Natural killer cell (primary cell): ENCODE measurements around the gene PWWP2B. TPM values are rescaled to one million over a fixed set of nuclear protein-coding genes. Genes with fewer than 3 reads are reported as not detected.

Experiments
- ATAC-seq, 3 donors: fragments of 150-1000 bp in 2 of 3; fragments of 200-7000 bp in 1 of 3; cut with Tn5 transposase; 1 replicate in 1 of 3; 2 replicates in 2 of 3; pipeline ENCODE4 v1.10.0; 2021; ENCODE audit warnings: mild to moderate bottlenecking in 2 of 3, moderate library complexity in 2 of 3
- DNase-seq, 2 donors: peaks; one replicate each; pipeline versions ENCODE4 v3.0.0 to v3.0.0-alpha.2; 2013 to 2021; ENCODE audit warnings: mixed read lengths in 1 of 2
- H3K27ac ChIP-seq: one replicate; pipeline ENCODE4 v1.5.1; 2013; ENCODE audit warnings: mild to moderate bottlenecking, low read length
- H3K27me3 ChIP-seq: one replicate; pipeline ENCODE4 v1.6.1; 2013; ENCODE audit warnings: low read length; ENCODE audit not compliant: control insufficient read depth, insufficient read depth
- H3K36me3 ChIP-seq: one replicate; pipeline ENCODE4 v1.6.1; 2013; ENCODE audit warnings: low read length; ENCODE audit not compliant: control insufficient read depth, insufficient read depth
- H3K4me1 ChIP-seq: one replicate; pipeline ENCODE4 v1.6.1; 2013; ENCODE audit warnings: low read length; ENCODE audit not compliant: control insufficient read depth, insufficient read depth
- H3K4me3 ChIP-seq: one replicate; pipeline ENCODE4 v1.5.1; 2013; ENCODE audit warnings: low read length
- H3K9me3 ChIP-seq: one replicate; pipeline ENCODE4 v1.6.1; 2013; ENCODE audit warnings: low read length; ENCODE audit not compliant: control insufficient read depth, insufficient read depth
- H3K27ac Mint-ChIP-seq, 2 donors: one replicate each; pipeline ENCODE4 v1.8.0; 2022; ENCODE audit warnings: mild to moderate bottlenecking in 2 of 2, mixed read lengths in 2 of 2, moderate library complexity in 1 of 2
- H3K27me3 Mint-ChIP-seq, 2 donors: one replicate each; pipeline ENCODE4 v1.8.0; 2022; ENCODE audit warnings: low read depth in 2 of 2, mixed read lengths in 2 of 2
- H3K36me3 Mint-ChIP-seq: one replicate; pipeline ENCODE4 v1.8.0; 2022; ENCODE audit warnings: mixed read lengths
- H3K4me1 Mint-ChIP-seq, 2 donors: one replicate each; pipeline ENCODE4 v1.8.0; 2022; ENCODE audit warnings: mixed read lengths in 2 of 2
- H3K4me3 Mint-ChIP-seq: one replicate; pipeline ENCODE4 v1.8.0; 2022; ENCODE audit warnings: mild to moderate bottlenecking, moderate library complexity, mixed read lengths
- H3K9me3 Mint-ChIP-seq, 2 donors: one replicate each; pipeline ENCODE4 v1.8.0; 2022; ENCODE audit warnings: mixed read lengths in 2 of 2
- CTCF ChIP-seq: fragments of 200-600 bp; IDR thresholded peaks from one replicate; pipeline ENCODE4 v1.8.0; 2022; ENCODE audit warnings: antibody characterized with exemption
- WGBS: methylation state at CpG from one replicate; pipeline ENCODE4 v1.1.7; 2013; ENCODE audit warnings: missing lambda C conversion rate; ENCODE audit not compliant: insufficient coverage; 5-methylcytosine and 5-hydroxymethylcytosine counted together
- intact Hi-C: fragments of 100-400 bp; cut with micrococcal nuclease; formaldehyde crosslinking; loops from one replicate; pipeline ENCODE4 v1.14.2; 2022
- total RNA-seq, 4 donors: library from RNA; stranded (reverse); fragments of 120-200 nt in 1 of 4; gene quantifications; one replicate each; pipeline versions ENCODE4 v1.2.3 to v1.2.4, GENCODE V29; 2013 to 2022

PWWP2B gene
- total RNA-seq, 3 donors from 2014 or later (not counting 1 experiment from before 2014, with no cell fraction given) = 23.7 to 29.5 (median 24.4) TPM

- Mint-ChIP-seq H3K4me3 (no peak overlapping the region), H3K4me1 (peaks cover 0 to 8% of the 10 kb centered on the region in 2 donors), H3K36me3 (no peaks in the 10 kb centered on the region), H3K9me3 (no peaks in the 10 kb centered on the region), H3K27me3 (no peaks in the 10 kb centered on the region), H3K27ac (no peak overlapping the region)
- Histone ChIP-seq H3K9me3 (no peaks in the 10 kb centered on the region), H3K4me3 (no peak overlapping the region), H3K27me3 (no peaks in the 10 kb centered on the region), H3K27ac (no peak overlapping the region), H3K4me1 (peaks cover 8% of the 10 kb centered on the region), H3K36me3 (no peaks in the 10 kb centered on the region)
- intact Hi-C loops = loop anchor here (1.0 to 10.0 kb wide), 3 partner anchors 179 to 294 kb away; no protein-coding TSS in a partner anchor
- DNase-seq (peak; percentile 73 to 80), ATAC-seq (peak; percentile 78 to 97 (median 93))
- WGBS = 40% methylated on average over 31 of the region's 31 CpGs
- peak; percentile 84 for TF ChIP-seq CTCF
Measured at GRCh38 chr10:132458586-132459300, 61.7 kb downstream of the PWWP2B start.

GRCh38 chr10:132459301-132460003 is 62.5 kb downstream of the PWWP2B start:
- Mint-ChIP-seq H3K9me3 (no peaks in the 10 kb centered on the region), H3K4me1 (peaks cover 0 to 8% of the 10 kb centered on the region in 2 donors), H3K36me3 (no peaks in the 10 kb centered on the region), H3K4me3 (no peak overlapping the region), H3K27me3 (no peaks in the 10 kb centered on the region), H3K27ac (no peak overlapping the region)
- Histone ChIP-seq H3K36me3 (no peaks in the 10 kb centered on the region), H3K27me3 (no peaks in the 10 kb centered on the region), H3K4me3 (no peak overlapping the region), H3K9me3 (no peaks in the 10 kb centered on the region), H3K4me1 (peaks cover 8% of the 10 kb centered on the region), H3K27ac (no peak overlapping the region)
- DNase-seq (no peak), ATAC-seq (no peak)
- no peak for TF ChIP-seq CTCF
- intact Hi-C loops = loop anchor here (10.0 kb wide), 2 partner anchors 235 to 295 kb away; no protein-coding TSS in a partner anchor
- WGBS = 89% methylated on average over 23 of the region's 23 CpGs

- H3K27ac Mint-ChIP-seq = no peak overlapping the region
- no peak for TF ChIP-seq CTCF
- Histone ChIP-seq H3K4me1 (peaks cover 8% of the 10 kb centered on the region), H3K9me3 (no peaks in the 10 kb centered on the region), H3K4me3 (no peak overlapping the region), H3K27ac (no peak overlapping the region), H3K36me3 (no peaks in the 10 kb centered on the region), H3K27me3 (no peaks in the 10 kb centered on the region)
- WGBS = 90% methylated on average over 15 of the region's 15 CpGs
- intact Hi-C loops = no loop called here
- H3K4me1 Mint-ChIP-seq = peaks cover 0 to 8% of the 10 kb centered on the region in 2 donors
- DNase-seq (no peak), ATAC-seq (no peak)
- H3K9me3 Mint-ChIP-seq = no peaks in the 10 kb centered on the region
- H3K4me3 Mint-ChIP-seq = no peak overlapping the region
- H3K27me3 Mint-ChIP-seq = no peaks in the 10 kb centered on the region
- H3K36me3 Mint-ChIP-seq = no peaks in the 10 kb centered on the region
Measured at GRCh38 chr10:132460071-132460470, 63.1 kb downstream of the PWWP2B start.
